Activated naive CD4-positive, alpha-beta T cell treated with anti-CD3 and anti-CD28 coated beads, Interleukin-2, amount 50 U/mL, for 24 hours (primary cell): ENCODE results near the gene MEGF11.
A peak's percentile ranks its signal among the peaks of the same experiment; 100 is the strongest.

ENCODE experiments used
- H3K27ac Mint-ChIP-seq: one replicate; pipeline ENCODE4 v1.8.0; 2021; ENCODE audit warnings: mild to moderate bottlenecking, mixed read lengths
- H3K27me3 Mint-ChIP-seq: one replicate; pipeline ENCODE4 v1.8.0; 2021; ENCODE audit warnings: mixed read lengths
- H3K36me3 Mint-ChIP-seq: one replicate; pipeline ENCODE4 v1.8.0; 2021; ENCODE audit warnings: mixed read lengths
- H3K4me1 Mint-ChIP-seq: one replicate; pipeline ENCODE4 v1.8.0; 2021; ENCODE audit warnings: mixed read lengths
- H3K4me3 Mint-ChIP-seq: one replicate; pipeline ENCODE4 v1.8.0; 2021; ENCODE audit warnings: mild to moderate bottlenecking, mixed read lengths
- H3K9me3 Mint-ChIP-seq: one replicate; pipeline ENCODE4 v1.8.0; 2021; ENCODE audit warnings: mixed read lengths

The MEGF11 gene

GRCh38 chr15:65998486-65998885 lies 255.1 kb downstream of the MEGF11 start:
- H3K27me3 Mint-ChIP-seq = peaks cover 5% of the 10 kb centered on the region
- H3K36me3 Mint-ChIP-seq = no peaks in the 10 kb centered on the region
- H3K4me3 Mint-ChIP-seq = no peak overlapping the region
- no peaks in the 10 kb centered on the region for H3K9me3 Mint-ChIP-seq
- H3K4me1 Mint-ChIP-seq = no peaks in the 10 kb centered on the region
- no peak overlapping the region for H3K27ac Mint-ChIP-seq

GRCh38 chr15:65996901-65997300 lies 256.6 kb downstream of the MEGF11 start:
- Mint-ChIP-seq H3K9me3 (no peaks in the 10 kb centered on the region), H3K36me3 (no peaks in the 10 kb centered on the region), H3K27me3 (peaks cover 9% of the 10 kb centered on the region), H3K4me3 (no peak overlapping the region), H3K4me1 (no peaks in the 10 kb centered on the region), H3K27ac (no peak overlapping the region)

GRCh38 chr15:65994832-65995231 lies 258.7 kb downstream of the MEGF11 start:
- H3K4me3 Mint-ChIP-seq = no peak overlapping the region
- H3K36me3 Mint-ChIP-seq = no peaks in the 10 kb centered on the region
- no peak overlapping the region for H3K27ac Mint-ChIP-seq
- no peaks in the 10 kb centered on the region for H3K9me3 Mint-ChIP-seq
- peaks cover 8% of the 10 kb centered on the region for H3K27me3 Mint-ChIP-seq
- no peaks in the 10 kb centered on the region for H3K4me1 Mint-ChIP-seq

GRCh38 chr15:65993762-65994161 lies 259.8 kb downstream of the MEGF11 start:
- H3K36me3 Mint-ChIP-seq = no peaks in the 10 kb centered on the region
- H3K4me3 Mint-ChIP-seq = no peak overlapping the region
- H3K4me1 Mint-ChIP-seq = no peaks in the 10 kb centered on the region
- no peak overlapping the region for H3K27ac Mint-ChIP-seq
- H3K9me3 Mint-ChIP-seq = no peaks in the 10 kb centered on the region
- peaks cover 8% of the 10 kb centered on the region for H3K27me3 Mint-ChIP-seq

GRCh38 chr15:65993236-65993635 lies 260.3 kb downstream of the MEGF11 start:
- no peak overlapping the region for H3K27ac Mint-ChIP-seq
- H3K36me3 Mint-ChIP-seq = no peaks in the 10 kb centered on the region
- no peak overlapping the region for H3K4me3 Mint-ChIP-seq
- no peaks in the 10 kb centered on the region for H3K4me1 Mint-ChIP-seq
- H3K27me3 Mint-ChIP-seq = peaks cover 11% of the 10 kb centered on the region
- no peaks in the 10 kb centered on the region for H3K9me3 Mint-ChIP-seq

- Mint-ChIP-seq H3K9me3 (no peaks in the 10 kb centered on the region), H3K4me3 (no peak overlapping the region), H3K4me1 (no peaks in the 10 kb centered on the region), H3K27ac (no peak overlapping the region), H3K36me3 (no peaks in the 10 kb centered on the region), H3K27me3 (peaks cover 14% of the 10 kb centered on the region)
Observed at GRCh38 chr15:65991721-65992483, 261.6 kb downstream of the MEGF11 start.

GRCh38 chr15:65990298-65990981 lies 263.1 kb downstream of the MEGF11 start:
- Mint-ChIP-seq H3K9me3 (no peaks in the 10 kb centered on the region), H3K36me3 (no peaks in the 10 kb centered on the region), H3K4me1 (no peaks in the 10 kb centered on the region), H3K4me3 (no peak overlapping the region), H3K27ac (no peak overlapping the region), H3K27me3 (peaks cover 14% of the 10 kb centered on the region)

GRCh38 chr15:65987100-65987499 lies 266.4 kb downstream of the MEGF11 start:
- H3K4me1 Mint-ChIP-seq = peaks cover 10% of the 10 kb centered on the region
- no peak overlapping the region for H3K4me3 Mint-ChIP-seq
- H3K36me3 Mint-ChIP-seq = no peaks in the 10 kb centered on the region
- H3K9me3 Mint-ChIP-seq = no peaks in the 10 kb centered on the region
- peaks cover 22% of the 10 kb centered on the region for H3K27me3 Mint-ChIP-seq
- H3K27ac Mint-ChIP-seq = no peak overlapping the region

- Mint-ChIP-seq H3K27me3 (peaks cover 22% of the 10 kb centered on the region), H3K27ac (no peak overlapping the region), H3K4me3 (no peak overlapping the region), H3K9me3 (no peaks in the 10 kb centered on the region), H3K4me1 (peaks cover 12% of the 10 kb centered on the region), H3K36me3 (no peaks in the 10 kb centered on the region)
Observed at GRCh38 chr15:65986416-65986815, 267.1 kb downstream of the MEGF11 start.

GRCh38 chr15:65985387-65985786 lies 268.2 kb downstream of the MEGF11 start:
- Mint-ChIP-seq H3K27ac (no peak overlapping the region), H3K4me3 (no peak overlapping the region), H3K9me3 (no peaks in the 10 kb centered on the region), H3K4me1 (peaks cover 13% of the 10 kb centered on the region), H3K27me3 (peaks cover 22% of the 10 kb centered on the region), H3K36me3 (no peaks in the 10 kb centered on the region)

- peaks cover 16% of the 10 kb centered on the region for H3K27me3 Mint-ChIP-seq
Observed at GRCh38 chr15:65982627-65983322, 270.8 kb downstream of the MEGF11 start.

GRCh38 chr15:65981837-65982626 lies 271.5 kb downstream of the MEGF11 start:
- Mint-ChIP-seq H3K9me3 (no peaks in the 10 kb centered on the region), H3K27me3 (peaks cover 16% of the 10 kb centered on the region), H3K36me3 (no peaks in the 10 kb centered on the region), H3K27ac (no peak overlapping the region), H3K4me1 (peaks cover 13% of the 10 kb centered on the region), H3K4me3 (peak overlapping the region; percentile 64)

More at GRCh38 chr15:65982627-65983322, 270.8 kb downstream of the MEGF11 start:
- no peaks in the 10 kb centered on the region for H3K36me3 Mint-ChIP-seq
- no peak overlapping the region for H3K27ac Mint-ChIP-seq
- H3K4me1 Mint-ChIP-seq = peaks cover 13% of the 10 kb centered on the region
- H3K4me3 Mint-ChIP-seq = peak overlapping the region; percentile 64
- no peaks in the 10 kb centered on the region for H3K9me3 Mint-ChIP-seq

- peaks cover 13% of the 10 kb centered on the region for H3K4me1 Mint-ChIP-seq
- no peaks in the 10 kb centered on the region for H3K36me3 Mint-ChIP-seq
- no peak overlapping the region for H3K27ac Mint-ChIP-seq
- peak overlapping the region; percentile 64 for H3K4me3 Mint-ChIP-seq
- peaks cover 16% of the 10 kb centered on the region for H3K27me3 Mint-ChIP-seq
- no peaks in the 10 kb centered on the region for H3K9me3 Mint-ChIP-seq
Observed at GRCh38 chr15:65980824-65981456, 272.6 kb downstream of the MEGF11 start.

- no peak overlapping the region for H3K4me3 Mint-ChIP-seq
- H3K9me3 Mint-ChIP-seq = no peaks in the 10 kb centered on the region
- peaks cover 13% of the 10 kb centered on the region for H3K4me1 Mint-ChIP-seq
- H3K27ac Mint-ChIP-seq = no peak overlapping the region
- H3K36me3 Mint-ChIP-seq = no peaks in the 10 kb centered on the region
- peaks cover 19% of the 10 kb centered on the region for H3K27me3 Mint-ChIP-seq
Observed at GRCh38 chr15:65979837-65980236, 273.7 kb downstream of the MEGF11 start.

- Mint-ChIP-seq H3K36me3 (no peaks in the 10 kb centered on the region), H3K9me3 (no peaks in the 10 kb centered on the region), H3K27ac (no peak overlapping the region), H3K4me3 (no peak overlapping the region), H3K4me1 (peaks cover 13% of the 10 kb centered on the region), H3K27me3 (peaks cover 19% of the 10 kb centered on the region)
Observed at GRCh38 chr15:65979316-65979715, 274.2 kb downstream of the MEGF11 start.
